GM19452 (cell line): ENCODE data around the gene HAO2.
"Not testable (repeated sequence)": the region's sequence is repeated elsewhere in the genome, so short reads cannot be mapped to it uniquely, and the experiment has no call there.

Experiments
- ATAC-seq: cut with Tn5 transposase; IDR thresholded peaks from one replicate; pipeline ENCODE4 v1.9.1; 2021; ENCODE audit not compliant: unreplicated experiment

The HAO2 gene

DNA sequence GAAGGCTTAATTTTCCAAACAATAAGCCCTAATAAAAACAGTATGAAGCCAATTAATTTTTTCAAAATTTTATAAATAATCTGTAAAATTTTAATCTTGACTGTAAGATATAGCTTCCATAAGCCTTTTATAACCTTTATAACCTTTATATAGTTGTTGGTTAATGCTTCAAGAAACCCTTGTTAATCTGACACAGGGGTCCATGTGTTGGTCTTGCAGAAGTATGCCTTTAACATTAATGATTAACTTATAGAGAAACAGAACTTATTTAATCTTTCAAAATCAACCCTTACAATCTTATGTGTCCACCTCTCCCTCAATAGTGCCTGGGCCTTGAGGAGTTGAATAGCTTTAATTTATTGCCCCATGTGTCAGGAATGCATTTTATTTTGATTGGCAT is 23.2 kb upstream of the HAO2 start:
- no peak for ATAC-seq

DNA sequence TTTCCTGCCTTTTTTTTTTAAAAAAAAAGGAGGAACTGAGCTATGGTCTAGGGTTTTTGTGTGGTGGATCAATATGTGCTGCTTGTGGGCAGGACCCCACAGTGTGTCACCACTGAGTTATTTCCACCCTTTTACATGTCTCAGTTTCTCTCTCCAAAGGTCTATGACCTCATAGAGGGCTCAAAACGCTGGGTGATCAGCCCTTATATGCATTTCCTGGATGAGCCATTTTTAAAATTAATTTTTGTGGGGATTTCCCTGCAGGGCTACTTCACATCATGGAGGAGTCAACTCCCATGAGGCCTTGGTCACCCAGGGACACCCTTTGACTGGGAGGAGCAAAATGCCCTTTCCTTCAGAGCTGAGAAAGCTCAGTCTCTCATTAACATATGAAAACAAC is 20.7 kb upstream of the HAO2 start:
- ATAC-seq: peak; percentile 87

DNA sequence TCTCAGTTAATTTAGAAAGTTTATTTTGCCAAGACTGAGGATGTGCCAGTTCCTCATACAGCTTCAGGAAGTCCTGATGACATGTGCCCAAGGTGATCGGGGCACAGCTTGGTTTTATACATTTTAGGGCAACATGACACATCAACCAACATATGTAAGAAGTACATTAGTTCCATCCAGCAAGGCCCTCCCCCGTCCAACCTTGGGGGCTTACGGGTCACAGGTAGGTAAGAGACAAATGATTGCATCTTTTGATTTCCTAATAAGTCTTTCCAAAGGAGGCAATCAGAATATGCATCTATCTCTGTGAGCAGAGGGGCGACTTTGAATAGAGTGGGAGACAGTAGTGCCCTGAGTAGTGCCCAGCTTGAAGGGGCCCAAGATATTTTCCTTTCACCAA is 19.6 kb upstream of the HAO2 start:
- no peak for ATAC-seq

DNA sequence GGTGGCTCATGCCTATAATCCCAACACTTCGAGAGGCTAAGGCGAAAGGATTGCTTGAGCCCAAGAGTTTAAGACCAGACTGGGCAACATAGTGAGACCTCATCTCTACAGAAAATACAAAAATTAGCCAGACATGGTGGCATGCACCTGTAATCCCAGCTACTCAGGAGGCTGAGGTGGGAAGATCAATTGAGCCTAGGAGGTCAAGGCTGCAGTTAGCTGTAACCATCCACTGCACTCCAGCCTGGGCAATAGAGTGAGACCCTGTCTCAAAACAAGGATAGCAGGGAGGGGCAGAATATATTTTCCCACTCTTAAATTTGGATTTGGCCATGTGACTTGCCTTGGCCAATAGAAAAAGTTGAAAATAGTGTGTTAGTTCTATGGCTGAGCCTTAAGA is 17.7 kb upstream of the HAO2 start:
- ATAC-seq: not testable (repeated sequence)

DNA sequence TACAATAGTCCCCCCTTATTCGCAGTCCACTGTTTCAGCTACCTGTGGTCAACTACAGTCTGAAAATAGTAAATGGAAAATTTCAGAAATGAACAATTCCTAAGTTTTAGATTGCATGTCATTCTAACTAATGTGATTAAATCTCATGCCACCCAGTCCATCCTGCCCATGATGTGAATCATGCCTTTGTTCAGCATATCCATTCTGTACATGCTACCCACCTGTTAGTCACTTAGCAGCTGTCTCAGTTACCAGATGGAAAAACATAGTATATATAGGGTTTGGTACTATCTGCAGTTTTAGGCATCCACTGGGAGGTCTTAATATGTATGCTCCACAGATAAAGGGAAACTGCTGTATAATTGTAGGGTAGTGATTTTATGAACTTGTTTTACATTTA is 16.6 kb upstream of the HAO2 start:
- ATAC-seq: no peak

DNA sequence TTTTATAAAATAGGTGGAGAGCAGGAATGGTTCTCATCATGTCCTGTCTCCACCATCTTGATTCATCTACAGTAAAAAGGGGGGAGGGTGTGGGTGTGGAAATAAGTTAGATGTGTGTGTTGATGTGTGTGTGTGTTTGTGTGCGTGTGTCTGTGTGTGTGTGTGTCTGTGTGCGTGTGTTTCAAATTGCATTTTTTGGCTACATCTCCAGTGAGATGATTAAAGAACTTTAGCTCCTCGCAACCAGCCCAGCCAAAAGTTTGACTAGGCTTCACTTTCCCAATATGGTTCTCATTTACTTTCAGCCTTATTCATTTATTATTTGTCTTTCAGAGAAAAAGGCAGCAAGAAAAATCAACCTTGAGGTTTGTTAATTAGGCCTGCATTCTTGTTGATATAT is 14.7 kb upstream of the HAO2 start:
- no peak for ATAC-seq

DNA sequence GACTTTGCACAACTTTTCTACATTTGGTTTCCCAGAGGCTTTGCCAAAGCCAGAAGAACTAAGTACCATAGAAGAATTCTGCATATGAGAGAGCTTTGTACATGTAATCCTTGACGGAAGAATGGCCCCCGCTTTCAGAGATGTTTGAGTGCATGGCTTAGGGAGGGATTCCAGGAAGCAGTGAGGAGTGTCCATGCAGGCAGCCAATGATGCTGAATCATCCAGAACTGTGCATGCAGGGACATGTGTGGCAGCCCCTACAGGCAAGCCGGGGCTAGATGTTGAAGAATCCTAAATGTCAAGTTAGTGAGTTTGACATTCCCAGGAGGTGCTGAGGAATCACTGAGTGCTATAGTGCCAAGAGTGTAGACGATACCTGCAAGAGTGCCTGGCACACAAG is 9.9 kb upstream of the HAO2 start:
- no peak for ATAC-seq

DNA sequence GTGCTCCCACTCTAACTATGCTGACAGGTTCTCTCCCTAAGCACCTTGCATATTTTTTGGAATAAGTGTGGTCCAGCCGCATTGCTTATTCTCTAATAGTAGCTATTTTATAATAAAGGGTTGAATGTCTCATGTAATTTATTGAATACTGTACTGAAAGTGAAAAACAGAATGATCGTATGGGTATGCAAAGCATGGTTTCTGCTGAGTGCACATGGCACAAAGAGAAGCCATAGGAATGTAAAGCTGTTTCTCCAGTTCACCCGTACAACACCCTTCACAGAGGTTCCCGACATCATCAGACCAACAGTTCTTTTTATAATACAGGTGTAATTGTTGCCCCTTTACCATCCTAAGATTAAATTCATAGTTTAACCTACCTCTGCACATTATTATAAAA is 8.9 kb upstream of the HAO2 start:
- no peak for ATAC-seq

DNA sequence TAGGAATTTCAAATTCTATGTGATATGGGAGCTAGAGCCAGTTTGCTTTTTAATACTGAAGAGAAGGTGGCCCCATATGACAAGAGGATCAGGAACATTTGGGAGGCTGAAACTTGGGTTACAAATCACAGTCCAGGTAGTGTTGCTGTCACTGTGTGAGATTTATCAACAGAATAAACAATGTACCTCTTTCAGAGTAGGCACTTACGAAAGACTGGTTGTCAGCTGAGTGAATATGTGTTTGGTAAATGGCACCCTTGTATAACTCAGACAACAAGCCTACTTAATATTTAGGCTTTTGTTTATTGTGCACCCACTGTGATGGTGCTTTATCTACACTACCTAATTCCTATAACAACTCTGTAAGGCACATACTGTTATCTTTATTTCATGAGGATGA is 7.4 kb upstream of the HAO2 start:
- no peak for ATAC-seq

DNA sequence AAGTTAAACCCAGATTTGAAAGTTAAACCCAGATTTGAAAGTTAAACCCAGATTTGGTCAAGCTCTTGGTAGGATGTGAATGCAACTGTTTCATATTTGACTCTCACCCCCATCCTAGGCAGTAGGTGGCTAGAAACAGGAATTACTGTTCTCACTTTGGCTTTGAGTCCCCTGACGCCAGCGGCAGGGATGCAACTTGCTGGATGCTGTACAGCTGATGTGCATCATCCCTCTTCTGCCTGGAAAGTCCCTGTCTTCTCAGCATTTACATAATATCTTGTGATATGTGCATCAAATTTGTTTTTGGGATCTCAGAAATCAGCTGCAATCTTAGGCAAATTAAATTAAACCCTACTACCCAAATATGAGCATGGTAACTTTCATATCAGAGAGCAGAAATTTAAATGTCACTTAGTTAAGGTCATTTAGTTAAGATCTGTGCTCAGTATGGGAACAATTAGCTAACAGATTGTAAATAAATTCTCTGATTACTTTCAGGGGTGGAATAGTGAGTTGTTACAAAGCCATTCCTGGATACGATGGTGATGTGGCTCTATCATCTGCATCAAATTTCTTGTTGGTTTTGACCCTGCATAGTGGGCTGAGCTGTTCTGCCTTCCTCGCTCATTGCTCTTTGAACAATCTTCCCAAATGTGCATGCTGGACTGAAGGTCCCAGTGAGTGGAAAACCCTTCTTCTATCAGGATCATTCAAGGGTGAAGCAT is 6.8 kb upstream of the HAO2 start:
- ATAC-seq: no peak

DNA sequence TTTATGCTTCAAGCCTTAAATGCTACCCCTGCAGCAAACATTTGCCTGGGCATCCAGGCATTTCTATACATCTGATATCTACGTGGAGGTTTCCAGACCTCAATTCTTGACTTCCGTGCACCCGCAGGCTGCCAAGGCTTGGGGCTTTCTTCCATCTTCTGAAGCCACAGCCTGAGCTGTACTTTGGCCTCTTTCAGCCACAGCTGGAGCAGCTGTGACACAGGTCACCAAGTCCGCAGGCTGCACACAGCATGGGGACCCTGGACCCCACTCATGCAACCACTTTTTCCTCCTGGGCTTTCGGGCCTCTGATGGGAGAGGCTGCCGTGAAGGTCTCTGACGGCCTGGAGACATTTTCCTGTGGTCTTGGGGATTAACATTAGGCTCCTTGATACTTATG is 5.4 kb upstream of the HAO2 start:
- no peak for ATAC-seq

DNA sequence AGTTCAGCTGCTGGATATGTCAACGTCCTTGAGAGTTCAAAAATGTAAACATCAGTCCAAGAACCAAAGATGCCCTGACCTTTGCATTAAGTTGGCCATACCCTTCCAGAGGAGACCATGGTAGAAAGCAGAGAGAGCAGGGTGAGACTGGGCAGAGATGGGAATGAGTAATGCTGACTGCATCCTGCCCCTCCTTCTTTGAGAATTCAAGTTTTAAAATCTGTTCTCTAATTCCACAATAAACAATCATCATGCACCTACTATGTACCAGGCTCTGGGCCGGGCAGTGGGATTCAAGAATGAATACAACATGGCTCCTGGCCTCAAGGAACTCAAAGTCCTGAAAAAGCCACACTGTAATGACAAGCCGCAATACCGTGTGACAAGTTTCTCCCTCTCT is 3.9 kb upstream of the HAO2 start:
- no peak for ATAC-seq

DNA sequence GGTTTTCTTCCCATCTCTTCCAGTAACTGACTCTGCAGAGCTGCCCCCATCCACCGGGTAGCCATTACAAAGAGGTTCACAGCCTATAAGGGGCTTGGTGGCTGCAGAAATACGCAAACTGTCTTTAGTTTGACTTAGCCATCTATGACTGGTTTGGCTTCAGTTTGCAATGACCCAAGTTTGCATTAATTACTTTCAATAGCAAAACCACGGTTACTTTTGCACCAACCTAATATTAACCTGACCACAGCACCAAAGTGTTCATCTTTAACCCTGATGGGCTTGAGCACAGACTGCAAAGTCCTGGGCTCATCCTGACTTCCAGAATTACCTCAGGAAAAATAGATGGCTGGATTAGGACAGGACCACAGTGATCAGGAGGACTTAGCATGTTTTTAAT is 2.2 kb upstream of the HAO2 start:
- ATAC-seq: peak; percentile 86

DNA sequence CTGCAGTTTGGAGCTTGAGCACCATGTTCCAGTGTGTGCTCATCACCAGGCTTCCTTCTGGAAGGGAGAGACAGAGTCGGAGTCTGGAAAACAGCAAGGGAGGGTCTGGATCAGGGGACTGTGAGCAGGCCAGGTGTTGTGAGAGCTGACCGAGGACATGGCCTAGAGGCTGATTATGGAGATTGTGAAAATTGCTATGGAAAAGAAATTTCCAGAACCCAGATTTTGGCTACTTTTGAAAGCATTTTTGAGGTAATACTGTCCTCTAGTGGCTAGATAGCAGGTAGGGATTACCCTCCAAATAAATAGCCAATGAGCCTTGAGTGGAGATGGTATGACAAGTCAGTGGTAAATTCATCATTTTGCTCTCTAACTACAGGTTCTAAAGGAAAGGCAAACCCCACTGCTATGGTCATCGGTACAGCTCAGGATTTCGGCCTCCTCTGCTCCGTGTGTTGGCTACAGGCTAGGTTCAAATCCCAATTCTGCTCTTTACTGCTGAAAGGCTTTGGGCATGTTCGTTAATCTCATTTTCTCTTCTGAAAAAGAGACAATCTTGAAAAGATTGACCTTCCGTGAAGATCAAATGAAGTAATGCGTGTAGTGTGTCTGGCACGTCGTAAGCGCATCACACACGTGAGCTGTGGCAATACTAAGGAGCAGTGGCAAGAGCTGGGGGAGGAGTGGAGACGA is 1.0 kb upstream of the HAO2 start:
- no peak for ATAC-seq

DNA sequence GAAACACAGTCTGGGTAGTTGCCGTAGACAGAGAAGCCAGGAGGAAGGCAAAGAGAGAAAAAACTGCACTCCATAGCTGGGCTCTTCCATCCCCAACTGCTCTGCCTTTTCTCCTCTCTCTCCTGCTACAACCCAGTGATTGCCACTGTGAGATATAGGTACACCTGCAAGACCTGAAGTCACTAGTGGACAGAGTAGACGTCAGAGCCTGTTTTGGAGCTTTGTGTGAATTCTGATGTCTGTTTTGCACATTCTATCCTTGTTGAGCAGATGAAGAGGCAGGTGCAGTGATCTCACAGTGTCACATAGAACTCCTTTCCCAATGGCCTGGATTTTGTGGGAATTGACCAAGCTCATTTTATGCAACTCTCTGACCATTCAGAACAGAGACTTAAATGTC is 2.2 kb downstream of the HAO2 start:
- ATAC-seq: no peak

DNA sequence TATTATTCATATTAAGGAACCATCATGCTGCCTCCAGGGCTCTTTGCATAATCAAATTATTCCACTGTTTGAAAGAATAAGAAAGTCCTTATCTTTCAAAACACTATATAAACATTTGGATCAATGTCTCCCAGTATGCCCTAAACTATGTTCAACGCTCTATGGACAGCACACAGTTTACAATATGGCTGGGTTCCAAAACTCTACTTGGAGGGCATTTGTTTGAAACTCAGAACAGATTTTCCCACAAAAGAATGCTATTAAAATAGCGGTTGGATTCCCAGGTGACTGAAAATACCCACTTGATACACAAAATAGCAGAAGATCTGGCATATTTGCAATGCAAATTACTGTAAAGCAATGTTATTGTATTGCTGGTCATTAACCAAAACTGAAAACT is 3.2 kb downstream of the HAO2 start:
- ATAC-seq: no peak

DNA sequence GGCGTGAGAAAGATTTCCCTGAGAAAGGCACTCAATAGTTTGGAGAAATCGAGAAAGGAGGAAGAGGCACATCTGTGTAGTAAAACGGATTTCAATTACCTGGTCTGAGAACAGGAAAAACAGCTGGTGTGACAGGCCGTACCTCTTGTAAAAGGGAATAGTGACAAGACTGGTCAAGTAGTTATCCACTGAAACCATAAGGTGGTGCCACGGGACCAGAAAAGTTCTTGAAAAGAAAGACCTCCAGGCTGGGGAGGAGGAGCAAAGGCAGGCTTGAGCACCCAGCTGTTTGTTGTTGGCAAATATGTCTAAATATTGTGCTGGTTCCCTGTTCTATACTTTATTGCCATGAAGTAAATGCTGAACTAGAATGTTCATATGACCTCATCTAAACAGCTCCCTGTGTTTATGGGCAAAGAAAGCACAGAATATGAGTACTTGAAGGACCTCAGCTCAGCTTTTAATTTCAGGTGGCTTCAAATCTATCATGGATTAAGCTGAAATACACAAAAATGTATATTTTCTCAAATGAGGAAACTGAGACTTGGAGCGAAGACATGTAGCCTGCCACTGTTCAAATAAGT is 4.0 kb downstream of the HAO2 start:
- peak; percentile 56 for ATAC-seq

DNA sequence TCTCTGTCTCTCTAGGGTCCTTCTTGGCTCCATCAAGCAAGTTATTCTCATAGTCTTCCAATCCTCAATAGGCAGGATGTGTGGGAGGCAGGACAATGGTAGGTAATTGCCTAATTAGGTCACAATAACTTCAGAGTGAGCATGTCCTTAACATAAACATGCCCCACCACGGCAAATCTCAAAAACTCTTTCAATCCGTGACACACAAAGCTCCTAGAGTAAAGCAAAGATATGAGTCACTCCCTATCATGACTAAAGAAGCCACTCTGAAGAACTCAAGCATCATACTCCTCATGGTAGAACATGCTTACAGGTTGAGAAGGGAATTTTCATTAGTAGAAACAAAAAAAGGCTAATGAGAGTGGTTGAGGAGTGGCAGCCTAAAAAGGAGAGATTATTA is 4.9 kb downstream of the HAO2 start:
- no peak for ATAC-seq

DNA sequence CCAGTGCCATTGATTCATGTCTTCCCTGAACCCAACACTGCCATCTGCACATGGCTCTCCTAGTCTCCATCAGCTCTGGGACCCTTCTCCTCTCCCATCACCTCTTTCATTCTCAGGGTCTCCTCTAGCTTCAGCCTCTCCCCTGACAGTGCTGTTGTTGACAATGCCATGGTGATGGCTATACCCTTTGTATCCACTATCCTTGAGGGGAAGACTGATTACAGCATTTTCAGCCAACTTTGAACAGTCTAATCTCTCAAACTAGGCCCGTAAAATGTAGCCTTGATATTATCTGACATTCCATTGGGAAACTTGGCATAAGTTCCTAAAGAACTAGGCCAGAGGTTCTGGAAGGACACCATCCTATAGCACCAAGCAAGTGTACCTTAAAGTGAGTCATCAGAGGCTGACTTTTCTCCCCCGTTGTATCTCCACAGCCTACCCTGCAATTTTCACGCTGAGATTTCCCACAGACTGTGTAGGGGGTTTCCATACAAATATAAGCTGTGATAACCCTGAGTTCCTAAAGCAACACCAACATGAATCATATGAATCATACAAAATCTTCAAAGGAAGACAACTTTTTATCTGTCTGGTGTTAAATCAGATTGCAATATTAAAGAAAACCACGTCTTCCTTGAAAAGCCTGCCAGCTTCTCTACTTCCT is 5.8 kb downstream of the HAO2 start:
- no peak for ATAC-seq

DNA sequence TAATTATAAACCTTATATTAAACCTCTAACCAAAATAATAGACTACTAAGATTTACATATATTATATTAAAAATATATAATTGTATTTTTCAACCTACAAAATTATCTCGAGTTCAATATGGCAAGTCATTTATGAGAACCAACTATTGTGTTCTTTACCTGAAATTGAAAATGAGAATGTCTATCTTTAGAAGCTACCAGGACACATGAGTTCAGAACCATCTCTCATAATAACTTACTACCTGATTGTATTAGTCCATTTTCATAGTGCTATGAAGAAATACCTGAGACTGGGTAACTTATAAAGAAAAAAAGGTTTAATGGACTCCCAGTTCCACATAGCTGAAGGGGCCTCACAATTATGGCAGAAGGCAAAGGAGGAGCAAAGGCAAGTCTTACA is 6.8 kb downstream of the HAO2 start:
- ATAC-seq: no peak

DNA sequence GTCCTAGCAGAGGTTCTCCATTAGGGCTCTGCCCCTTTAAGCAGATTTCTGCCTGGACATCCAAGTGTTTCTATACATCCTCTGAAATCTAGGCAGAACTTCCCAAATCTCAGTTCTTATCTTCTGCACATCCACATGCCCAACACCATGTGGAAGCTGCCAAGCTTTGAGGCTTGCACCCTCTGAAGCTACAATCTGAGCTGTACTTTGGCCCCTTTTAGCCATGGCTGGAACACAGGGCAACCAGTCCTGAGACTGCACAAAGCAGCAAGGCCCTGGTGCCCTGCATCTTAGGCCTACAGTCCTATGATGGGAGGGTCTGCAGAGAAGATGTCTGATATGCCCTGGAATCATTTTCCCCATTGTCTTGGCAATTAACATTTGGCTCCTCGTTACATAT is 8.0 kb downstream of the HAO2 start:
- no peak for ATAC-seq

DNA sequence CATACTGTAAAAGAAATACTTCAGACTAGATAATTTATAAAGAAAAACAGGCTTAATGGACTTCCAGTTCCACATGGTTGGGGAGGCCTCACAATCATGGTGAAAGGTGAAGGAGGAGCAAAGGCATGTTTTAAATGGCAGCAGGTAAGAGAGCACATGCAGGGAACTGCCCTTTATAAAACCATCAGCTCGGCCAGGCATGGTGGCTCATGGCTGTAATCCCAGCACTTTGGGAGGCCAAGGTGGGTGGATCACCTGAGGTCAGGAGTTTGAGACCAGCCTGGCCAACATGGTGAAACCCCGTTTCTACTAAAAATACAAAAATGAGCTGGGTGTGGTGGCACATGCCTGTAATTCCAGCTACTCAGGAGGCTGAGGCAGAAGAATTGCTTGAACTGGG is 9.0 kb downstream of the HAO2 start:
- not testable (repeated sequence) for ATAC-seq
